ENCODE results near the gene EREG.
"Not testable (repeated sequence)": the region's sequence is repeated elsewhere in the genome, so short reads cannot be mapped to it uniquely, and the experiment has no call there.

EREG gene

GRCh38 chr4:74391890-74392475 is 27.0 kb downstream of the EREG start:
- no peak for DNase-seq

GRCh38 chr4:74394476-74395136 is 29.7 kb downstream of the EREG start:
- DNase-seq = no peak

GRCh38 chr4:74395633-74396032 is 30.7 kb downstream of the EREG start:
- DNase-seq = no peak

GRCh38 chr4:74397748-74398426 is 32.9 kb downstream of the EREG start:
- DNase-seq = no peak

- not testable (repeated sequence) for DNase-seq
Measured at GRCh38 chr4:74398894-74399589, 34.1 kb downstream of the EREG start.

- no peak for DNase-seq
Measured at GRCh38 chr4:74400395-74400794, 35.5 kb downstream of the EREG start.

- DNase-seq = no peak
Measured at GRCh38 chr4:74402692-74403456, 37.9 kb downstream of the EREG start.

- DNase-seq = no peak
Measured at GRCh38 chr4:74407891-74408290, 42.9 kb downstream of the EREG start.

- DNase-seq = no peak
Measured at GRCh38 chr4:74408639-74409038, 43.7 kb downstream of the EREG start.

- DNase-seq = no peak
Measured at GRCh38 chr4:74410272-74410671, 45.3 kb downstream of the EREG start.

- no peak for DNase-seq
Measured at GRCh38 chr4:74412225-74412624, 47.3 kb downstream of the EREG start.

GRCh38 chr4:74413265-74413664 is 48.3 kb downstream of the EREG start:
- no peak for DNase-seq

- no peak for DNase-seq
Measured at GRCh38 chr4:74414149-74414809, 49.3 kb downstream of the EREG start.

- DNase-seq = no peak
Measured at GRCh38 chr4:74415602-74416300, 50.8 kb downstream of the EREG start.

- DNase-seq = no peak
Measured at GRCh38 chr4:74418063-74418670, 53.2 kb downstream of the EREG start.

GRCh38 chr4:74420863-74421262 is 55.9 kb downstream of the EREG start:
- DNase-seq = no peak

GRCh38 chr4:74423104-74423503 is 58.2 kb downstream of the EREG start:
- DNase-seq = no peak

GRCh38 chr4:74424111-74424510 is 59.2 kb downstream of the EREG start:
- DNase-seq = no peak

- DNase-seq = no peak
Measured at GRCh38 chr4:74426101-74426500, 61.2 kb downstream of the EREG start.

GRCh38 chr4:74428276-74428675 is 63.3 kb downstream of the EREG start:
- no peak for DNase-seq

GRCh38 chr4:74431113-74431826 is 66.3 kb downstream of the EREG start:
- DNase-seq = no peak

All from femur (tissue), 1 donor.